NOMO-1 (cell line): ENCODE measurements around the gene ALG1.
"Not testable (repeated sequence)": the region's sequence is repeated elsewhere in the genome, so short reads cannot be mapped to it uniquely, and the experiment has no call there.

Source experiments
- DNase-seq, 2 experiments: peaks; one replicate each; lab custom pipeline; 2025; ENCODE audit not compliant: unreplicated experiment in 2 of 2; lab: John Stamatoyannopoulos, UW

The ALG1 gene

GRCh38 chr16:5072334-5073278, 963 bp downstream of the ALG1 start:
- no peak for DNase-seq

GRCh38 chr16:5073279-5073629, 1.6 kb downstream of the ALG1 start:
- no peak for DNase-seq

- DNase-seq: not testable (repeated sequence)
Measured at GRCh38 chr16:5073771-5074170, 2.1 kb downstream of the ALG1 start.

GRCh38 chr16:5075637-5076036, 4.0 kb downstream of the ALG1 start:
- DNase-seq: no peak

- DNase-seq: no peak
Measured at GRCh38 chr16:5077304-5077703, 5.7 kb downstream of the ALG1 start.

GRCh38 chr16:5078626-5079025, 7.0 kb downstream of the ALG1 start:
- DNase-seq: no peak

GRCh38 chr16:5080461-5080860, 8.8 kb downstream of the ALG1 start:
- not testable (repeated sequence) for DNase-seq

- not testable (repeated sequence) for DNase-seq
Measured at GRCh38 chr16:5080996-5081395, 9.4 kb downstream of the ALG1 start.

- not testable (repeated sequence) for DNase-seq
Measured at GRCh38 chr16:5083646-5084045, 12.0 kb downstream of the ALG1 start.

- not testable (repeated sequence) for DNase-seq
Measured at GRCh38 chr16:5084099-5084731, 12.6 kb downstream of the ALG1 start.

GRCh38 chr16:5084802-5085201, 13.2 kb downstream of the ALG1 start:
- DNase-seq: peak in 1 of 2 experiments; percentile 18

GRCh38 chr16:5085716-5086115, 14.1 kb downstream of the ALG1 start:
- DNase-seq: not testable (repeated sequence)

GRCh38 chr16:5088086-5088790, 16.6 kb downstream of the ALG1 start:
- not testable (repeated sequence) for DNase-seq

GRCh38 chr16:5088936-5089335, 17.3 kb downstream of the ALG1 start:
- DNase-seq: not testable (repeated sequence)

- not testable (repeated sequence) for DNase-seq
Measured at GRCh38 chr16:5089911-5090555, 18.4 kb downstream of the ALG1 start.

GRCh38 chr16:5090592-5090991, 18.9 kb downstream of the ALG1 start:
- not testable (repeated sequence) for DNase-seq

- not testable (repeated sequence) for DNase-seq
Measured at GRCh38 chr16:5093081-5093480, 21.4 kb downstream of the ALG1 start.

GRCh38 chr16:5093746-5094145, 22.1 kb downstream of the ALG1 start:
- DNase-seq: not testable (repeated sequence)

GRCh38 chr16:5095145-5095830, 23.6 kb downstream of the ALG1 start:
- DNase-seq: not testable (repeated sequence)

- not testable (repeated sequence) for DNase-seq
Measured at GRCh38 chr16:5096437-5097060, 24.9 kb downstream of the ALG1 start.
